ENCODE measurements around the gene PLSCR3.

PLSCR3 gene

GRCh38 chr17:7418472-7419152, 24.3 kb upstream of the PLSCR3 start:
- H3K27me3 ChIP-seq (ENCODE audit: insufficient read depth, low read length, poor library complexity, severe bottlenecking), result no peaks in the 10 kb centered on the region
- no peak overlapping the region for H3K4me3 ChIP-seq (ENCODE audit: low read length, poor library complexity, severe bottlenecking)
- no peaks in the 10 kb centered on the region for H3K36me3 ChIP-seq (ENCODE audit: insufficient read depth, low read length)
- no peaks in the 10 kb centered on the region for H3K79me2 ChIP-seq (ENCODE audit: insufficient read depth, low read length)
- no peak overlapping the region for H3K9ac ChIP-seq (ENCODE audit: low read depth, low read length, poor library complexity, severe bottlenecking)
- no peaks in the 10 kb centered on the region for H3K9me2 ChIP-seq (replicated peaks; ENCODE audit: low read depth, low read length)
- no peak overlapping the region for H3K4me2 ChIP-seq (ENCODE audit: low read depth, low read length, poor library complexity, severe bottlenecking)
- H3K4me1 ChIP-seq (ENCODE audit: insufficient read depth, low read length, poor library complexity, severe bottlenecking), result no peaks in the 10 kb centered on the region
- H3F3A ChIP-seq (ENCODE audit: low read depth), result no peaks in the 10 kb centered on the region
- no peak overlapping the region for H2AFZ ChIP-seq (ENCODE audit: low read length)
- TF ChIP-seq CTCF (conservative IDR thresholded peaks at IDR 0.05; ENCODE audit: low read length) (no peak), EZH2phosphoT487 (IDR thresholded peaks at IDR 0.05; ENCODE audit: borderline replicate concordance) (no peak)
- H4K20me1 ChIP-seq (ENCODE audit: insufficient read depth, low read length, poor library complexity, severe bottlenecking), result no peaks in the 10 kb centered on the region
- no peaks in the 10 kb centered on the region for H3K9me3 ChIP-seq (ENCODE audit: insufficient read depth, low read depth, low read length)

GRCh38 chr17:7417056-7417655, 22.8 kb upstream of the PLSCR3 start:
- Histone ChIP-seq H3K4me1 (ENCODE audit: insufficient read depth, low read length, poor library complexity, severe bottlenecking) (no peaks in the 10 kb centered on the region), H3K79me2 (ENCODE audit: insufficient read depth, low read length) (no peaks in the 10 kb centered on the region), H3K9me3 (ENCODE audit: insufficient read depth, low read depth, low read length) (no peaks in the 10 kb centered on the region), H4K20me1 (ENCODE audit: insufficient read depth, low read length, poor library complexity, severe bottlenecking) (no peaks in the 10 kb centered on the region), H2AFZ (ENCODE audit: low read length) (no peak overlapping the region), H3K9ac (ENCODE audit: low read depth, low read length, poor library complexity, severe bottlenecking) (no peak overlapping the region), H3K36me3 (ENCODE audit: insufficient read depth, low read length) (no peaks in the 10 kb centered on the region), H3K4me2 (ENCODE audit: low read depth, low read length, poor library complexity, severe bottlenecking) (no peak overlapping the region), H3K27me3 (ENCODE audit: insufficient read depth, low read length, poor library complexity, severe bottlenecking) (no peaks in the 10 kb centered on the region), H3K4me3 (ENCODE audit: low read length, poor library complexity, severe bottlenecking) (no peak overlapping the region), H3K9me2 (replicated peaks; ENCODE audit: low read depth, low read length) (no peaks in the 10 kb centered on the region), H3F3A (ENCODE audit: low read depth) (no peaks in the 10 kb centered on the region)
- TF ChIP-seq CTCF (conservative IDR thresholded peaks at IDR 0.05; ENCODE audit: low read length), result no peak
- no peak for TF ChIP-seq EZH2phosphoT487 (IDR thresholded peaks at IDR 0.05; ENCODE audit: borderline replicate concordance)

- no peaks in the 10 kb centered on the region for H3K4me1 ChIP-seq (ENCODE audit: insufficient read depth, low read length, poor library complexity, severe bottlenecking)
- no peak overlapping the region for H3K4me2 ChIP-seq (ENCODE audit: low read depth, low read length, poor library complexity, severe bottlenecking)
- no peak overlapping the region for H3K4me3 ChIP-seq (ENCODE audit: low read length, poor library complexity, severe bottlenecking)
- no peaks in the 10 kb centered on the region for H3K9me3 ChIP-seq (ENCODE audit: insufficient read depth, low read depth, low read length)
- no peaks in the 10 kb centered on the region for H3K27me3 ChIP-seq (ENCODE audit: insufficient read depth, low read length, poor library complexity, severe bottlenecking)
- TF ChIP-seq EZH2phosphoT487 (IDR thresholded peaks at IDR 0.05; ENCODE audit: borderline replicate concordance) (no peak), CTCF (conservative IDR thresholded peaks at IDR 0.05; ENCODE audit: low read length) (no peak)
- H2AFZ ChIP-seq (ENCODE audit: low read length), result no peak overlapping the region
- no peaks in the 10 kb centered on the region for H4K20me1 ChIP-seq (ENCODE audit: insufficient read depth, low read length, poor library complexity, severe bottlenecking)
- H3K9me2 ChIP-seq (replicated peaks; ENCODE audit: low read depth, low read length), result no peaks in the 10 kb centered on the region
- no peaks in the 10 kb centered on the region for H3K79me2 ChIP-seq (ENCODE audit: insufficient read depth, low read length)
- H3K36me3 ChIP-seq (ENCODE audit: insufficient read depth, low read length), result no peaks in the 10 kb centered on the region
- no peaks in the 10 kb centered on the region for H3F3A ChIP-seq (ENCODE audit: low read depth)
- no peak overlapping the region for H3K9ac ChIP-seq (ENCODE audit: low read depth, low read length, poor library complexity, severe bottlenecking)
Measured at GRCh38 chr17:7416323-7416722, 22.0 kb upstream of the PLSCR3 start.

Data from Loucy (cell line).